Stimulated activated CD8-positive, alpha-beta memory T cell treated with anti-CD3 and anti-CD28 coated beads, Interleukin-12 subunit alpha, Interleukin-12 subunit beta, amount 100 ng/mL, for 1 hour (primary cell): ENCODE measurements around the gene JMJD7.

ENCODE experiments used
- DNase-seq: peaks from one replicate; pipeline ENCODE4 v3.0.0-alpha.2; 2020; ENCODE audit warnings: low read depth

JMJD7 gene

GRCh38 chr15:41847206-41847605 is 19.3 kb downstream of the JMJD7 start:
- DNase-seq, result no peak

- DNase-seq, result no peak
These were observed 20.1 kb downstream of the JMJD7 start for GRCh38 chr15:41847981-41848380.

- DNase-seq, result no peak
These were observed 20.7 kb downstream of the JMJD7 start for GRCh38 chr15:41848631-41849030.

GRCh38 chr15:41849204-41849603 is 21.3 kb downstream of the JMJD7 start:
- no peak for DNase-seq

- no peak for DNase-seq
These were observed 22.0 kb downstream of the JMJD7 start for GRCh38 chr15:41849861-41850260.

- DNase-seq, result no peak
These were observed 22.7 kb downstream of the JMJD7 start for GRCh38 chr15:41850482-41851166.

- no peak for DNase-seq
These were observed 23.3 kb downstream of the JMJD7 start for GRCh38 chr15:41851167-41851523.

GRCh38 chr15:41851755-41852370 is 24.0 kb downstream of the JMJD7 start:
- no peak for DNase-seq

- DNase-seq, result no peak
These were observed 25.1 kb downstream of the JMJD7 start for GRCh38 chr15:41852736-41853590.

GRCh38 chr15:41853831-41854230 is 25.9 kb downstream of the JMJD7 start:
- DNase-seq, result no peak

- no peak for DNase-seq
These were observed 26.6 kb downstream of the JMJD7 start for GRCh38 chr15:41854443-41854842.

- no peak for DNase-seq
These were observed 27.5 kb downstream of the JMJD7 start for GRCh38 chr15:41855261-41855961.

- DNase-seq, result no peak
These were observed 28.4 kb downstream of the JMJD7 start for GRCh38 chr15:41856262-41856661.

- DNase-seq, result no peak
These were observed 28.8 kb downstream of the JMJD7 start for GRCh38 chr15:41856716-41857115.

- no peak for DNase-seq
These were observed 29.4 kb downstream of the JMJD7 start for GRCh38 chr15:41857316-41857715.

- DNase-seq, result no peak
These were observed 30.9 kb downstream of the JMJD7 start for GRCh38 chr15:41858756-41859155.

- no peak for DNase-seq
These were observed 32.3 kb downstream of the JMJD7 start for GRCh38 chr15:41860049-41860828.

- no peak for DNase-seq
These were observed 34.0 kb downstream of the JMJD7 start for GRCh38 chr15:41861736-41862356.

GRCh38 chr15:41862515-41863116 is 34.7 kb downstream of the JMJD7 start:
- no peak for DNase-seq

- no peak for DNase-seq
These were observed 37.7 kb downstream of the JMJD7 start for GRCh38 chr15:41865490-41866055.
